HG03095 (cell line): ENCODE results near the gene KRTAP12-2.
"Not testable (repeated sequence)": the region's sequence is repeated elsewhere in the genome, so short reads cannot be mapped to it uniquely, and the experiment has no call there.

Experiments
- ATAC-seq: cut with Tn5 transposase; IDR thresholded peaks from one replicate; pipeline ENCODE4 v1.9.1; 2021; ENCODE audit warnings: moderate library complexity; ENCODE audit not compliant: unreplicated experiment

Gene KRTAP12-2

GRCh38 chr21:44632067-44632466 is 34.7 kb downstream of the KRTAP12-2 start:
- ATAC-seq = no peak

- ATAC-seq = no peak
Measured at GRCh38 chr21:44630440-44630839, 36.3 kb downstream of the KRTAP12-2 start.

GRCh38 chr21:44628707-44629391 is 37.9 kb downstream of the KRTAP12-2 start:
- ATAC-seq = no peak

- ATAC-seq = not testable (repeated sequence)
Measured at GRCh38 chr21:44627831-44628233, 38.9 kb downstream of the KRTAP12-2 start.

GRCh38 chr21:44627181-44627822 is 39.4 kb downstream of the KRTAP12-2 start:
- ATAC-seq = not testable (repeated sequence)

- no peak for ATAC-seq
Measured at GRCh38 chr21:44626673-44627143, 40.0 kb downstream of the KRTAP12-2 start, which contains the start of gene KRTAP10-9. TSS of gene KRTAP10-9 (plus strand) at chr21:44627093. CDS start at chr21:44627172, 79 bp downstream.

GRCh38 chr21:44626262-44626661 is 40.5 kb downstream of the KRTAP12-2 start:
- no peak for ATAC-seq

GRCh38 chr21:44625756-44626155 is 41.0 kb downstream of the KRTAP12-2 start:
- no peak for ATAC-seq

GRCh38 chr21:44623575-44623974 is 43.2 kb downstream of the KRTAP12-2 start:
- no peak for ATAC-seq

- ATAC-seq = no peak
Measured at GRCh38 chr21:44619886-44620285, 46.8 kb downstream of the KRTAP12-2 start.

GRCh38 chr21:44618909-44619308 is 47.8 kb downstream of the KRTAP12-2 start:
- ATAC-seq = no peak

- ATAC-seq = no peak
Measured at GRCh38 chr21:44618504-44618903, 48.2 kb downstream of the KRTAP12-2 start.

GRCh38 chr21:44617071-44617501 is 49.6 kb downstream of the KRTAP12-2 start:
- ATAC-seq = no peak

GRCh38 chr21:44616591-44616926 is 50.2 kb downstream of the KRTAP12-2 start:
- ATAC-seq = no peak
